ENCODE data around the gene ANXA5. TPM values are rescaled to one million over a fixed set of nuclear protein-coding genes. Genes with fewer than 3 reads are reported as not detected.

Gene ANXA5
- total and polyA plus RNA-seq, 8 donors = 70.2 to 210 (median 126) TPM

DNA sequence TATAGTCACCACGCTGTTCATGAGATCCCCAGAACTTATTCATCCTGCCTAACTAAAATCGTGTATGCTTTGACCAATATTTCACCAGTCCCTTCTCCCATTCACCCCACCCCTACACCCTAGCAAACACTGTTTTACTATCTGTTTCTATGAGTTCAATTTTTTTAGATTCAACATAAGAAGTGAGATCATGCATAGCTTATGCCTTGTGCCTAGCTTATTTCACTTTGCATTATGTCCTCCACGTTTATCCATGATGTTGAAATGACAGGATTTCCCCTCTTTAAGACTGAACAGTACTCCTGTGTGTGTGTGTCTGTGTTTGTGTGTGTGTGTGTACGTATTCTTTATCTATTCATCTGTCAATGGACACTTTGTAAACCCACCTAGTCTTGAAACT lies 16.8 kb downstream of the ANXA5 start:
- Histone ChIP-seq H3K4me1 (peaks cover 0 to 5% (median 0%) of the 10 kb centered on the region in 3 donors), H3K27ac (no peak overlapping the region), H3K36me3 (peaks cover 0 to 58% (median 8%) of the 10 kb centered on the region in 3 donors), H3K4me3 (no peak overlapping the region), H3K27me3 (no peaks in the 10 kb centered on the region), H3K9me3 (no peaks in the 10 kb centered on the region)
- TF ChIP-seq, protein P1, sequence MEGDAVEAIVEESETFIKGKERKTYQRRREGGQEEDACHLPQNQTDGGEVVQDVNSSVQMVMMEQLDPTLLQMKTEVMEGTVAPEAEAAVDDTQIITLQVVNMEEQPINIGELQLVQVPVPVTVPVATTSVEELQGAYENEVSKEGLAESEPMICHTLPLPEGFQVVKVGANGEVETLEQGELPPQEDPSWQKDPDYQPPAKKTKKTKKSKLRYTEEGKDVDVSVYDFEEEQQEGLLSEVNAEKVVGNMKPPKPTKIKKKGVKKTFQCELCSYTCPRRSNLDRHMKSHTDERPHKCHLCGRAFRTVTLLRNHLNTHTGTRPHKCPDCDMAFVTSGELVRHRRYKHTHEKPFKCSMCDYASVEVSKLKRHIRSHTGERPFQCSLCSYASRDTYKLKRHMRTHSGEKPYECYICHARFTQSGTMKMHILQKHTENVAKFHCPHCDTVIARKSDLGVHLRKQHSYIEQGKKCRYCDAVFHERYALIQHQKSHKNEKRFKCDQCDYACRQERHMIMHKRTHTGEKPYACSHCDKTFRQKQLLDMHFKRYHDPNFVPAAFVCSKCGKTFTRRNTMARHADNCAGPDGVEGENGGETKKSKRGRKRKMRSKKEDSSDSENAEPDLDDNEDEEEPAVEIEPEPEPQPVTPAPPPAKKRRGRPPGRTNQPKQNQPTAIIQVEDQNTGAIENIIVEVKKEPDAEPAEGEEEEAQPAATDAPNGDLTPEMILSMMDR (IDR thresholded peaks at IDR 0.05) = no peak
- ATAC-seq (no peak), DNase-seq (no peak), FAIRE-seq (no peak)
- WGBS, 2 donors = 76 to 86% methylated on average over 4 of the region's 4 CpGs
- intact Hi-C loops (cut with DNase I) = no loop called here

DNA sequence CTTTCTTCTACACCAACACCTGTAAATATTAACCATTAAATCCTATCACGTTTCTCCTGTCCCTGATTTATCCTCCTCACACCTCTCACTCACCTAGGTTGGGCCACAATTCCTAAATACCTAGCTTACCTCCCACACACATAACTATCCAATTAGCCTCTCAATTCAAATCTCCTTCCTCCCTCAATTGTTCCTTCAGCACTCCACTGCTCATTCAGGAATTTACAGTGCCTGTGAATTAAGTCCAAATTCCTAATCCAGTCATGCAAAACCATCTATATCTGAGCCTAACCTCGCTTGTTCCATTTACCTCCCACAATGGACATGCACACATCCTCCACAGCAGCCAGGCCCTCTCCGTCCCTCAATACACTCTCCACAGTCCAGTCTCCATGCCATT lies 17.5 kb downstream of the ANXA5 start:
- intact Hi-C loops (cut with DNase I) = no loop called here

DNA sequence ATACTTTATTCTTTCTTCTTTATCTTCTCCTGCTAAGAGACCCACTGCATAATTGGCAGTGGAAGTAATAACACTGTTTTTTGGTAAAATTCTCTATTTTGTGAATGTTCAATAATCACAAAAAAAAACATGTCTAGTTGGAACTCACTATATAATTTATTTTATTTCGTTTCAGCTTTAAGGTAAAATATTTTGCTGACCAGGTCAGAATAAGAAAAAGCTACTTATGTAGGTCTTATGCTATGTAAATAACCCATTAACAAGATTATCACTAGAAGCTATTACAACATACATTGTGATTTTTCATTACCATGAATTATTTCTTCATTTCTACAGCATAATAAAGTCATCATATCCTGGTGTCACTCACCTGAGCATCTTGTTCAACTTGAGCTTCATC lies 19.3 kb downstream of the ANXA5 start:
- FAIRE-seq (no peak), ATAC-seq (no peak), DNase-seq (no peak)
- Histone ChIP-seq H3K4me3 (no peak overlapping the region), H3K27me3 (no peaks in the 10 kb centered on the region), H3K36me3 (peaks cover 0 to 52% (median 8%) of the 10 kb centered on the region in 3 donors), H3K4me1 (no peaks in the 10 kb centered on the region), H3K27ac (no peak overlapping the region), H3K9me3 (no peaks in the 10 kb centered on the region)
- TF ChIP-seq, protein P1 (IDR thresholded peaks at IDR 0.05) = no peak
- intact Hi-C loops (cut with DNase I) = no loop called here
- WGBS, 2 donors = 75 to 87% methylated on average over 1 of the region's 1 CpG

More for the DNA sequence above, 17.5 kb downstream of the ANXA5 start:
- DNase-seq = no peak
- no peak overlapping the region for H3K4me3 ChIP-seq
- TF ChIP-seq, protein P1 (IDR thresholded peaks at IDR 0.05) = no peak
- no peak overlapping the region for H3K27ac ChIP-seq
- no peaks in the 10 kb centered on the region for H3K27me3 ChIP-seq
- no peak for FAIRE-seq
- WGBS, 2 donors = 66 to 84% methylated on average over 3 of the region's 3 CpGs
- no peak for ATAC-seq
- peaks cover 0 to 58% (median 8%) of the 10 kb centered on the region in 3 donors for H3K36me3 ChIP-seq
- no peaks in the 10 kb centered on the region for H3K9me3 ChIP-seq
- peaks cover 0 to 5% (median 0%) of the 10 kb centered on the region in 3 donors for H3K4me1 ChIP-seq

DNA sequence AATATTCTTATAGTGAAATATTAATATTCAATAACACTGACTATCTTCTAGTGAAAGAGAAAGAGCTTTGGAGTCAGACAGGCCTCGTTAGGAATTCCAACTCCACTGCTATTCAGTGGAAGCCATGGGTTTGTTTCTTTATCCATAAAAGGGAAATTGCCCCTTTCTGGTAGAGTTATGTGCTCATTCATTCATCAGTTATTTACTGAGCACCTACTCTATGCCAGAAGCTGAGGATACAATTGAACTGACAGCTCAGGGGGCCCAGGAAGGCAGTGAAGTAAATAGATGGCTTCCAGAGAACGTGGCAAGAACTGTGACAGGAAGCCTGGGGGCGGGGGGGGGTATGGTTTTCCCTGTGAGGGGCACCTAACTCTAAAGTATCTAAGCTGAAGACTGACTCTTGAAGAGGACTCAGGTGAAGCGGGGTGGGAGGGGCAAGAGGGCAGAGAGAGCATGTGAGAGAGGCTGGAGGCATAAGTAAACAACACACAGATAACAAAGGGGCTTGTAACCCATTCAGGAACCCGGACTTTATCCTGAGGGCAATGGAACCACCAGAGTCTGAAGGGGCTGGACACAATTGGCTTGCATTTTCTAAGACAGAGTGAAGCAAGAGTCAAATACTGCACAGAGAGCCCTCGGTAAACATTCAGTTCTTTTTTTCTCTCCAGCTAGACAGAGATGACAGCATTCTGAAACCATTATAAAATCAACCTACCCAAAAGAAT lies 20.3 kb downstream of the ANXA5 start:
- Histone ChIP-seq H3K9me3 (no peaks in the 10 kb centered on the region), H3K4me1 (no peaks in the 10 kb centered on the region), H3K4me3 (no peak overlapping the region), H3K36me3 (peaks cover 0 to 54% (median 8%) of the 10 kb centered on the region in 3 donors), H3K27ac (no peak overlapping the region), H3K27me3 (no peaks in the 10 kb centered on the region)
- DNase-seq (no peak), ATAC-seq (no peak), FAIRE-seq (no peak)
- 69 to 71% methylated on average over 6 of the region's 6 CpGs for WGBS, 2 donors
- TF ChIP-seq, protein P1 (IDR thresholded peaks at IDR 0.05) = no peak
- intact Hi-C loops (cut with DNase I) = no loop called here

DNA sequence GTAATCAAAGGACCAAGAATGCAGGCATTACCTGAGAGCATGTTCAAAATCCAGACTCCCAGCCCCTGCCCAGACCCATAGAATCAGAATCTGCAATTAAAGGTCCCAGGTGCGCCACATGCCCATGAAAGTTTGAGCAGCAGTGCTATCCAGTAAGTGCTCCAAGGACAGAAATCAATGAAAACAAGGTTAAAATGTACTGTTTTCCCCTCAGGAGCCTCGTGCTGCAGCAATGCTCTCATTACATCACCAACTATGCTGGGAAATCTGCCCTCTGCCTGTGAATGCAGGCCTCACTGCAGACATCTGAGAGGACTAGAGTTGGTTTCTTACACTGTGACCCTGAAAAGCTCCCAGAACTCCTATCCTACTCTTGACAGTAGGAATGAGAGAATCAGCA lies 21.1 kb downstream of the ANXA5 start:
- H3K36me3 ChIP-seq = peaks cover 0 to 54% (median 5%) of the 10 kb centered on the region in 3 donors
- 55 to 60% methylated on average over 2 of the region's 2 CpGs for WGBS, 2 donors
- no peaks in the 10 kb centered on the region for H3K9me3 ChIP-seq
- no peak for DNase-seq
- peak in 3 of 4 donors; percentile 48 to 58 (median 53) for ATAC-seq
- intact Hi-C loops (cut with DNase I) = no loop called here
- no peaks in the 10 kb centered on the region for H3K27me3 ChIP-seq
- no peak overlapping the region for H3K27ac ChIP-seq
- no peak for FAIRE-seq
- TF ChIP-seq, protein P1 (IDR thresholded peaks at IDR 0.05) = no peak
- no peak overlapping the region for H3K4me3 ChIP-seq
- no peaks in the 10 kb centered on the region for H3K4me1 ChIP-seq

Data from pancreas (tissue), 10 donors.